Heart right ventricle (tissue), 16 donors: ENCODE results near the gene ZBTB46. TPM values are rescaled to one million over a fixed set of nuclear protein-coding genes. Genes with fewer than 3 reads are reported as not detected.

Experiments
- ATAC-seq, 8 donors: fragments of 200-7000 bp; cut with Tn5 transposase; one replicate each; pipeline ENCODE4 v1.9.1; 2020; ENCODE audit warnings: mild to moderate bottlenecking in 8 of 8, moderate library complexity in 8 of 8, moderate number of reproducible peaks in 1 of 8
- DNase-seq, 2 donors: peaks; one replicate each; pipeline ENCODE4 v3.0.0-alpha.2; 2020
- H3K27ac ChIP-seq, 10 donors: fragments of 200-600 bp; sonication (generic) in 2 of 10; one replicate each; pipeline versions ENCODE4 v1.5.0 to v1.8.0; 2020 to 2022; ENCODE audit warnings: mild to moderate bottlenecking in 3 of 10
- H3K27me3 ChIP-seq, 7 donors: fragments of 200-600 bp; one replicate each; pipeline ENCODE4 v1.8.0; 2021 to 2022; ENCODE audit warnings: mild to moderate bottlenecking in 2 of 7
- H3K36me3 ChIP-seq, 9 donors: fragments of 200-600 bp; sonication (generic) in 1 of 9; one replicate each; pipeline versions ENCODE4 v1.5.0 to v1.8.0; 2020 to 2022; ENCODE audit warnings: mild to moderate bottlenecking in 2 of 9
- H3K4me1 ChIP-seq, 9 donors: fragments of 200-600 bp; sonication (generic) in 1 of 9; one replicate each; pipeline versions ENCODE4 v1.5.0 to v1.8.0; 2020 to 2022; ENCODE audit warnings: mild to moderate bottlenecking in 4 of 9
- H3K4me3 ChIP-seq, 10 donors: fragments of 200-600 bp; sonication (generic) in 2 of 10; one replicate each; pipeline versions ENCODE4 v1.5.0 to v1.8.0; 2020 to 2022; ENCODE audit warnings: mild to moderate bottlenecking in 7 of 10, moderate library complexity in 2 of 10
- H3K9me3 ChIP-seq, 11 donors: fragments of 200-600 bp in 10 of 11; sonication (generic) in 2 of 11; one replicate each; pipeline versions ENCODE4 v1.5.0 to v1.8.0; 2013 to 2022; ENCODE audit warnings: mild to moderate bottlenecking in 2 of 11, control low read depth in 1 of 11, moderate library complexity in 1 of 11
- CTCF ChIP-seq, 9 donors: fragments of 200-600 bp; sonication (generic) in 2 of 9; IDR thresholded peaks; one replicate each; pipeline versions ENCODE4 v1.5.0 to v1.8.0; 2021 to 2022; ENCODE audit warnings: antibody characterized with exemption in 9 of 9, mild to moderate bottlenecking in 5 of 9, moderate library complexity in 1 of 9
- WGBS, 2 donors: extraction: QIAGEN DNeasy Blood & Tissue Kit; methylation state at CpG; one replicate each; pipeline ENCODE4 v1.1.7; 2013; ENCODE audit warnings: inconsistent platforms in 1 of 2; 5-methylcytosine and 5-hydroxymethylcytosine counted together
- intact Hi-C, 10 donors: fragments of 100-400 bp; cut with DNase I; formaldehyde crosslinking; loops; one replicate each; pipeline versions ENCODE4 v1.11.1 to v1.14.2; 2022
- polyA plus RNA-seq, 2 donors: library from polyadenylated mRNA; stranded (reverse); fragments of 200-250 nt; gene quantifications; one replicate each; pipeline ENCODE4 v1.2.3, GENCODE V29; 2013
- total RNA-seq, 10 donors: library from RNA; stranded (reverse); fragmentation: NEBNext Ultra II Directional in 3 of 10; extraction: Animal tissue kit (Norgen Biotek cat#: 25700) in 3 of 10; gene quantifications; one replicate each; pipeline versions ENCODE4 v1.2.1 to v1.2.4, GENCODE V29; 2021 to 2023
- donor health status: Arrhythmogenic right ventricular cardiomyopathy.
- donor health status: ischemic (EF 13 %, LVEDD 7.1; RV severe dilation, severe dysfunction).
- donor health status: healthy with polysubstance abuse.
- donor health status: DM: no; HTN: yes; CAD: no.
- donor health status: DM: no; HTN: no; CAD: no.
- donor health status: ischemic (EF 25% LVEDD 6.9; RV normal size, moderate dysfunction).
- donor health status: ischemic (EF 25% LVEDD 5.7; RV mildly dilated, moderate dysfunction).
- donor health status: healthy.
- donor health status: DM: yes; HTN: yes; CAD: no.
- donor health status: Ischemic cardiomyopathy.
- donor health status: ischemic (EF 35%, LVEDD 5.7; RV mildly dilated, moderate dysfunction).
- donor health status: nonischemic (EF 11% LVEDD 7.7; RV severe dilation, severe dysfunction).
- donor health status: DM: yes; HTN: yes; CAD: no.
- donor health status: PGD.
- donor health status: ischemic (EF 29% LVEDD 5.4; RV normal size, mild dysfunction).
- donor health status: nonischemic (EF 23%, LVEDD 6.1; RV moderate dilation, normal function).

ZBTB46 gene
- total and polyA plus RNA-seq, 12 donors, result 5.6 to 25.4 (median 14.4) TPM

GRCh38 chr20:63746751-63747315, 84.2 kb downstream of the ZBTB46 start:
- no peaks in the 10 kb centered on the region for H3K9me3 ChIP-seq
- no peak overlapping the region for H3K27ac ChIP-seq
- peaks cover 0 to 90% (median 25%) of the 10 kb centered on the region in 9 donors for H3K36me3 ChIP-seq
- no peak overlapping the region for H3K4me3 ChIP-seq
- no peak for TF ChIP-seq CTCF (IDR thresholded peaks at IDR 0.05)
- intact Hi-C loops, result no loop called here
- 93 to 96% methylated on average over 42 to 47 of the region's 47 CpGs for WGBS, 2 donors
- ATAC-seq (no peak), DNase-seq (no peak)
- H3K27me3 ChIP-seq, result no peaks in the 10 kb centered on the region
- peaks cover under 1 to 10% (median 4%) of the 10 kb centered on the region in 9 donors for H3K4me1 ChIP-seq

- H3K36me3 ChIP-seq, result peaks cover 0 to 89% (median 25%) of the 10 kb centered on the region in 9 donors
- no peak for DNase-seq
These were observed 84.9 kb downstream of the ZBTB46 start for GRCh38 chr20:63745961-63746731.

DNA sequence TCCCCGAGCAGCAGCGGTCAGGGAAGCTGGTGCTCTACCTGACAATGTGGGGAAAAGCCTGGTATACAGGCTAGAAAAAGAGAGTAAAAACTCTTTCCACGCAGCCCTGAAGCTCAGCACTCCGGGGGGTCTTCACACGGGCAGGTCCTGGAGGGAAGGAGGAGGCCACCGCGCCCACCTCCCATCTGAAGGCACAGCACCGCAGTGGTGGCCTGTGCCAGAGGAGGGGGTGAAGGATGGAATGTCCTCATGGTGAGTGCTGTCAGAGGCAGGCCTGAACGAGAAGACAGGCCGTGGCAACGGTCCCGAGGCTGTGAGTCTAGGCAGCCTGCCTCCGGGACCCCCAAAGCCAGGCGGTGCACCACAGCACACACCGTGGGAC, 85.6 kb downstream of the ZBTB46 start:
- Histone ChIP-seq H3K4me1 (peaks cover 9 to 24% (median 15%) of the 10 kb centered on the region in 9 donors), H3K27me3 (no peaks in the 10 kb centered on the region), H3K36me3 (peaks cover 0 to 82% (median 25%) of the 10 kb centered on the region in 9 donors), H3K27ac (no peak overlapping the region), H3K4me3 (no peak overlapping the region), H3K9me3 (no peaks in the 10 kb centered on the region)
- no peak for DNase-seq
- TF ChIP-seq CTCF (IDR thresholded peaks at IDR 0.05), result no peak
- WGBS, 2 donors, result 76 to 79% methylated on average over 15 of the region's 15 CpGs
- ATAC-seq, result no peak
- intact Hi-C loops, result no loop called here

More at GRCh38 chr20:63745961-63746731, 84.9 kb downstream of the ZBTB46 start:
- intact Hi-C loops, result no loop called here
- H3K9me3 ChIP-seq, result no peaks in the 10 kb centered on the region
- H3K27ac ChIP-seq, result no peak overlapping the region
- ATAC-seq, result no peak
- no peak for TF ChIP-seq CTCF (IDR thresholded peaks at IDR 0.05)
- no peak overlapping the region for H3K4me3 ChIP-seq
- peaks cover 7 to 16% (median 11%) of the 10 kb centered on the region in 9 donors for H3K4me1 ChIP-seq
- 90 to 93% methylated on average over 26 of the region's 26 CpGs for WGBS, 2 donors
- no peaks in the 10 kb centered on the region for H3K27me3 ChIP-seq

GRCh38 chr20:63744574-63745423, 86.3 kb downstream of the ZBTB46 start:
- no peak for DNase-seq
- ATAC-seq, result no peak
- Histone ChIP-seq H3K9me3 (no peaks in the 10 kb centered on the region), H3K4me3 (no peak overlapping the region), H3K4me1 (peaks cover 9 to 26% (median 16%) of the 10 kb centered on the region in 9 donors), H3K27me3 (no peaks in the 10 kb centered on the region), H3K36me3 (peaks cover 0 to 75% (median 25%) of the 10 kb centered on the region in 9 donors), H3K27ac (no peak overlapping the region)
- no peak for TF ChIP-seq CTCF (IDR thresholded peaks at IDR 0.05)
- intact Hi-C loops, result no loop called here
- WGBS, 2 donors, result 82% methylated on average over 25 of the region's 25 CpGs
